ENCODE results near the gene PTPRJ.

Gene PTPRJ

GRCh38 chr11:47997063-47998053 is 17.0 kb downstream of the PTPRJ start:
- DNase-seq = no peak

- DNase-seq = no peak
Measured at GRCh38 chr11:47998345-47998732, 18.0 kb downstream of the PTPRJ start.

GRCh38 chr11:47998733-47999359 is 18.5 kb downstream of the PTPRJ start:
- DNase-seq = no peak

GRCh38 chr11:48000432-48000831 is 20.1 kb downstream of the PTPRJ start:
- no peak for DNase-seq

- peak; percentile 94 for DNase-seq
Measured at GRCh38 chr11:48001438-48002021, 21.2 kb downstream of the PTPRJ start.

GRCh38 chr11:48002561-48002960 is 22.2 kb downstream of the PTPRJ start:
- DNase-seq = peak; percentile 50

GRCh38 chr11:48003926-48004325 is 23.6 kb downstream of the PTPRJ start:
- DNase-seq = no peak

- no peak for DNase-seq
Measured at GRCh38 chr11:48004456-48004855, 24.1 kb downstream of the PTPRJ start.

GRCh38 chr11:48005136-48005535 is 24.8 kb downstream of the PTPRJ start:
- DNase-seq = peak; percentile 58

GRCh38 chr11:48005831-48006270 is 25.5 kb downstream of the PTPRJ start:
- no peak for DNase-seq

GRCh38 chr11:48006301-48006992 is 26.1 kb downstream of the PTPRJ start:
- DNase-seq = no peak

GRCh38 chr11:48007677-48008076 is 27.3 kb downstream of the PTPRJ start:
- no peak for DNase-seq

- DNase-seq = no peak
Measured at GRCh38 chr11:48008951-48009270, 28.6 kb downstream of the PTPRJ start.

- DNase-seq = no peak
Measured at GRCh38 chr11:48011102-48011797, 30.9 kb downstream of the PTPRJ start.

GRCh38 chr11:48011798-48012391 is 31.5 kb downstream of the PTPRJ start:
- DNase-seq = peak; percentile 82

GRCh38 chr11:48013269-48013901 is 33.0 kb downstream of the PTPRJ start:
- peak; percentile 71 for DNase-seq

- no peak for DNase-seq
Measured at GRCh38 chr11:48014917-48015316, 34.6 kb downstream of the PTPRJ start.

GRCh38 chr11:48017105-48017830 is 36.9 kb downstream of the PTPRJ start:
- DNase-seq = peak; percentile 65

- DNase-seq = no peak
Measured at GRCh38 chr11:48017831-48018527, 37.6 kb downstream of the PTPRJ start.

- DNase-seq = no peak
Measured at GRCh38 chr11:48018528-48019216, 38.3 kb downstream of the PTPRJ start.
